Measurements from ENCODE around the gene EIPR1. TPM values are rescaled to one million over a fixed set of nuclear protein-coding genes. Genes with fewer than 3 reads are reported as not detected.
A peak's percentile ranks its signal among the peaks of the same experiment; 100 is the strongest.

EIPR1 gene
- total and polyA plus RNA-seq, 2 of the 13 experiments (the other 11 are each of a cell fraction or from before 2014, with no cell fraction given): 70.0 to 96.3 TPM

- TF ChIP-seq CREB3 (CRISPR knock-in tag; IDR thresholded peaks at IDR 0.05) (no peak), ZNF496 (CRISPR knock-in tag; IDR thresholded peaks at IDR 0.05; ENCODE audit: insufficient replicate concordance) (no peak), POLR2A (IDR thresholded peaks at IDR 0.05; ENCODE audit: insufficient read depth in 1 of 2, low read depth in 2 of 2, low read length in 2 of 2) (no peak), ZNF777 (CRISPR knock-in tag; IDR thresholded peaks at IDR 0.05) (no peak), ZNF354B (CRISPR knock-in tag; IDR thresholded peaks at IDR 0.05) (peak; percentile 78; the same call in 1 of the 2 replicates), POLR2G (IDR thresholded peaks at IDR 0.05; ENCODE audit: low read depth, low read length) (no peak), TBX2 (CRISPR knock-in tag; IDR thresholded peaks at IDR 0.05; ENCODE audit: borderline replicate concordance) (peak; percentile 65), ZGPAT (CRISPR knock-in tag; IDR thresholded peaks at IDR 0.05) (peak; percentile 62; the same call in 1 of the 2 replicates), NFYB (CRISPR knock-in tag; IDR thresholded peaks at IDR 0.05) (no peak), ZNF30 (CRISPR knock-in tag; IDR thresholded peaks at IDR 0.05) (no peak), NONO (IDR thresholded peaks at IDR 0.05) (no peak), NONO (CRISPR knock-in tag; conservative IDR thresholded peaks at IDR 0.05) (peak; percentile 66; the same call in 1 of the 2 replicates), ZNF224 (CRISPR knock-in tag; IDR thresholded peaks at IDR 0.05) (no peak), MBNL3 (CRISPR knock-in tag; conservative IDR thresholded peaks at IDR 0.05) (no peak), NFE2 (CRISPR knock-in tag; IDR thresholded peaks at IDR 0.05) (no peak), BHLHE40 (IDR thresholded peaks at IDR 0.05; ENCODE audit: low read length) (peak; percentile 97), POGZ (CRISPR knock-in tag; IDR thresholded peaks at IDR 0.05) (peak; percentile 76; the same call in 1 of the 2 replicates), ATF5 (CRISPR knock-in tag; IDR thresholded peaks at IDR 0.05; ENCODE audit: low read depth) (no peak), REST (IDR thresholded peaks at IDR 0.05; ENCODE audit: borderline replicate concordance in 1 of 2, low read depth in 1 of 2, low read length in 2 of 2) (no peak), ZNF260 (CRISPR knock-in tag; IDR thresholded peaks at IDR 0.05; ENCODE audit: borderline replicate concordance, low read depth) (no peak), BCLAF1 (IDR thresholded peaks at IDR 0.05) (no peak)
Observed at GRCh38 chr2:3303583-3304406, 73.8 kb downstream of the EIPR1 start (continued).

Data from HepG2 (cell line).